DMS153 treated with DMSO at 0.1 percent for 48 hours (cell line): Measurements from ENCODE around the gene RNASE7.

ENCODE experiments used
- DNase-seq: peaks from one replicate; lab custom pipeline; 2025; ENCODE audit not compliant: unreplicated experiment; lab: John Stamatoyannopoulos, UW

The RNASE7 gene

DNA sequence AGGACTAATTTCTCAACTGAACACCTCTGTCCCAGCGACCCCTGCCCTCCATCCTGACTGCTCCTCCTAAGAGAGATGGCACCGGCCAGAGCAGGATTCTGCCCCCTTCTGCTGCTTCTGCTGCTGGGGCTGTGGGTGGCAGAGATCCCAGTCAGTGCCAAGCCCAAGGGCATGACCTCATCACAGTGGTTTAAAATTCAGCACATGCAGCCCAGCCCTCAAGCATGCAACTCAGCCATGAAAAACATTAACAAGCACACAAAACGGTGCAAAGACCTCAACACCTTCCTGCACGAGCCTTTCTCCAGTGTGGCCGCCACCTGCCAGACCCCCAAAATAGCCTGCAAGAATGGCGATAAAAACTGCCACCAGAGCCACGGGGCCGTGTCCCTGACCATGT is 756 bp downstream of the RNASE7 start:
- no peak for DNase-seq

DNA sequence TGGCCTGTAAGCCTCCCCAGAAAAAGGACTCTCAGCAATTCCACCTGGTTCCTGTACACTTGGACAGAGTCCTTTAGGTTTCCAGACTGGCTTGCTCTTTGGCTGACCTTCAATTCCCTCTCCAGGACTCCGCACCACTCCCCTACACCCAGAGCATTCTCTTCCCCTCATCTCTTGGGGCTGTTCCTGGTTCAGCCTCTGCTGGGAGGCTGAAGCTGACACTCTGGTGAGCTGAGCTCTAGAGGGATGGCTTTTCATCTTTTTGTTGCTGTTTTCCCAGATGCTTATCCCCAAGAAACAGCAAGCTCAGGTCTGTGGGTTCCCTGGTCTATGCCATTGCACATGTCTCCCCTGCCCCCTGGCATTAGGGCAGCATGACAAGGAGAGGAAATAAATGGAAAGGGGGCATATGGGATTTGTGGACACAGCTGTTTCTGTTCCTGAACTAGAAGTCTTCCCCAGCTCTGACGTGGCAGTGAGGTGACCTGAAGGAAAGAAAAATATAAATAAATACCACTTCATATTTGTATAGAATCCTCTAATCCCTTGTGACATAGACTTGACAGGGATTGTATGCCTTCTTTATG is 1.3 kb downstream of the RNASE7 start:
- no peak for DNase-seq

DNA sequence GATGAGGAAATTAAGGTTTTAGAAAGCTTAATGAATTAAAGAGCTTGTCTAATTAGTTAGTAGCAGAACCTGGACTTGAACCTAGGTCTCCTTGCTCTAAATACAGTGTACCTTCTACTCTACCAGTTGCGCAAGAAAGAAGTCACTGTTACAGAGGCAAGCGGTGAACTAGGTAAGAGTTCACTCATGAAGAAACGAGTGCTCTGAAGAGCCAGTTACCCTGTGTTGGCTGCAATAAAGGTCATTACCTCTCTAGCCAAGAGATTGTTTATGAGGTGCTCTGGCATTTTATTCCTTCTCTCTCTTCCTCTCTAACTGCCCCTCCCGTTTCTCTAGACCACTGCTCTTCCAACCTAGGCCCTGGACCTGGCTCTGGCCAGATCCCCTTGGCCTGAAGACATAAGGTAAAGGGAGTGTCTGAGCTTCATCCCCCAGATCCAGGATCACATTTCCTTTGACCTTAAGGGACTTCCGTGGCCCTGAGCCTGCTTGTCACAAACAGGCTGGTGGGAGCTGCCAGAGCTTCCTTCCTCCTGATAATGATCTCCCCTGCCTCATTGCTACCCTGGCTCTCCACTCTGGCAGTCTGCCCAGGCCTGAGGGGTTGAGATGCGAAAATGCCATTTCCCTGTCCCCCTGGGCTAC is 1.9 kb downstream of the RNASE7 start:
- peak; percentile 9 for DNase-seq

DNA sequence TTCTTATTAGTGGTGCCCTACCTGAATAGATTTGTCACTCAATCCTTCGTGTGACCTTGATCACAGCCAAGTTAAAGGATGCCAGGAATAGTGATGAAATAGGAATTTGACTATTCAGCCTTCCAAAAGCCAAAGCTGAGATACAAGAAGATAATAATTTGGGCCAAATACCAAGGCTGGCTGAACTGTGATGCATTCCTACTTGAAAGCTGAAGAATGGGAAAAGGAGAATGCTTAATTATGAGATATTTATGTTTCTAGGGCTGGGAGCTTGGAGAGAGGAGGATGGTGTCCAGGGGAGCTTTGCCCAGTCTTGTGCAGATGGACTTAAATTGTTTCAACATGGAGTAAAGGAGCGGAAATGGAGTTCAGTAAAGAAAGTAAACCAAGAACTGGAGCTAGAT is 5.2 kb downstream of the RNASE7 start:
- DNase-seq = no peak

DNA sequence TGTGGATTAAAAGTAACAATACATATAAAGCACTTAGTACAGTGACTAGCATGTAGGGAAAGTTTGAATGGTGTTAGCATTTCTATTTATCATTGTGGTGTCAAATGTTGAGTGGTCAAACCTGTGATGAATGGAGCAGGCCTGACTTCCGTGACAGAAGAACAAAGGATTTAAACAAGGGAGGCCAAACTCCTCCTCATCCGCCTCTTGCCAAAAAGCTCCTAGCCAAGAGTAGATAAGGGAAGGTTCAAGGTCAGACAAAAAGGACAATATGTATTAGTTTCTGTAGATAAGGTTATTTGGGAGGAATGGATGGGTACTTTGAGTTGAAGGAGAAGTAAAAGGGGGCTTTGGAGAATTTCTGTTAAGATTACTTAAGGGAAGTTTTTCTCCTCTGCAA is 6.5 kb downstream of the RNASE7 start:
- DNase-seq = no peak

DNA sequence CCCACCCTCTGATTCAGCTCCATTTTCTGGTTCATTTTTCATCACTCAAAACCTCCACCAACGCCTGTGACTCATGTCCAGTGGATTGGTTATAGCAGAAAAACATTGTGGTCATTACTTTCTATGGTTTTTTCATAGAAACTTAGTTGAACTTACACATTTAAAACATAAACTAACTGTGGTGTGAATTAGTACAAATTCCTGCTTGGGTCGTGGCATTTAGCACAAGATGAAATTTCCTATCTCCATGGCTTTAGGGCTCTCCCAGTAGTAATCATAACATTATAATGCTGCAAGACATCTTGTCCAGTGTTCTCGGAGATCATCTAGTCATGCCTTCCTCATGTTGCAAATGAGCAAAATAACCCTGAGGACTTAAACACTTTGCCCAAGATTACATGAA is 7.1 kb downstream of the RNASE7 start:
- no peak for DNase-seq

DNA sequence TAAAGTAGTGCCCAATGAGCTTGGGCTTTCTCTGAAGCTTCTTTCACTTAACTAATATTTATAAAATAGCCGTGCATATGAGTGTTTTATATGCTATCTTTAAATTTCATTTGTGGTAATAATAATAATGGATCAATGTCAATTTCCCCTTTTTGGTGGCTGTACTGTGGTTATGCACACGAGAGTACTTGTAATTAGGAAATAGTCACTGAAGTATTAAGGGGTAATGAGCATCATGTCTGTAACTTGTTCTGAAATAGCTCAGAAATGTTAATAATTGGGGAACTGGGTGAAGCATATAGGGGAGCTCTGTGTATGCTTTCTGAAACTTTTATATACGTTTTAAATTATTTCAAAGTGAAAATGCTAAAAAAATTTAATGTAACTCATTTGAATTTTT is 8.4 kb downstream of the RNASE7 start:
- DNase-seq = no peak

DNA sequence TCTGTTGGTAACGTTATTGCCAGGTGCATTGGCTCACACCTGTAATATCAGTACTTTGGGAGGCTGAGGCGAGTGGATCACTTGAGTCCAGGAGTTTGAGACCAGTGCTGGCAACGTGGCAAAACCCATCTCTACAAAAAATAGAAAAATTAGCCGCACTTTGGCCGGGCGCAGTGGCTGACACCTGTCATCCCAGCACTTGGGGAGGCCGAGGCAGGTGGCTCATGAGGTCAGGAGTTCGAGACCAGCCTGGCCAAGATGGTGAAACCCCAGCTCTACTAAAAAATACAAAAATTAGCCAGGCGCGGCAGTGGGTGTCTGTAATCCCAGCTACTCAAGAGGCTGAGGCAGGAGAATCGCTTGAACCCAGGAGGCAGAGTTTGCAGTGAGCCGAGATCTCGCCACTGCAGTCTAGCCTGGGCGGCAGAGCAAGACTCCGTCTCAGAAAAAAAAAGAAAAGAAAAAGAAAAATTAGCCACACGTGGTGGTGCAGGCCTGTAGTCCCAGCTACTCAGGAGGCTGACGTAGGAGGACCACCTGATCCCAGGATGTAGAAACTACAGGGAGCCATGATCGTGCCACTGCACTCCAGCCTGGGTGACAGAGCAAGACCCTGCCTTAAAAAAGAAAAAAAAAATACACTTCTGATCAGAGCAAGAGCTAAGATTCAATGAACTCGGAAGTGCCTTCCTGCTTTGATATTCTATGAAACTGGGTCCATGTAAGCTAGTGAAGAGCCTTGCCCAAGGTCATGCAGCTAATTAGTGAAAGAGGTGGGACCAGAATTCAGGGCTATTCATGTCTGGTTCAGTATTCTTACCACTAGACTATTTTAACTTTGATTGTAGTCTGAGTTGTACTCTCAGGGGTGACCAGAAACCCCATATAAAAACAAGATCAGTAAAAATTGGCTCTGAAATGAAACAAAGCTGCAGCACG is 11.3 kb downstream of the RNASE7 start:
- DNase-seq = no peak

DNA sequence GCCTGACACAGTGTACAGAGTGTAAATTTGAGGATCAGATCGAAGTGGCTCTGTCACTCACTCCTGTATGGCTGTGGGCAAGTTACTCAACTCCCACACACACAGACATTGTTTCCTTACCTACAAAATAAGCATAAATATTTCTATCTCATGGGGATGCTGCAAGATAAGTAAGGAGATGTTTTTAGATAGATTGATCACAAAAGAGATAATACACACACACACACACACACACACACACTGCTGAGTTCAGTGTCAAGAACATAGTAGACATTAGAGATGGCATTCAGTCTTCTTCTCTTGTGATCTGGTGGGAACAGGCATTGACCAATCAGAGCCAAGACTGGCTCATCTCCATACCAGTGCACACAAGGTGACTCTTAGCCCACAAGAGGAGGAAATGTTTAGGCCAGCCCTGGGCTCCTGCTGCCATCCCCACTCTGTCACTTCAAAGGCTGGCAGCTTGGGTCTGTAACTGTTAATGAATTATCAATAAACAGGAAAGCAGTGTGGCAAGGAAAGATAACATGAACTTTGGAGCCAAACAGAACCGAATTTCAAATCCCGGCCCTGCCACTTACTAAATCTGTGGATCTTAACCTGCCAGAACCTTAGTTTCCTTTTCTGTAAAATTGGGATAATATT is 12.1 kb downstream of the RNASE7 start:
- DNase-seq = no peak

DNA sequence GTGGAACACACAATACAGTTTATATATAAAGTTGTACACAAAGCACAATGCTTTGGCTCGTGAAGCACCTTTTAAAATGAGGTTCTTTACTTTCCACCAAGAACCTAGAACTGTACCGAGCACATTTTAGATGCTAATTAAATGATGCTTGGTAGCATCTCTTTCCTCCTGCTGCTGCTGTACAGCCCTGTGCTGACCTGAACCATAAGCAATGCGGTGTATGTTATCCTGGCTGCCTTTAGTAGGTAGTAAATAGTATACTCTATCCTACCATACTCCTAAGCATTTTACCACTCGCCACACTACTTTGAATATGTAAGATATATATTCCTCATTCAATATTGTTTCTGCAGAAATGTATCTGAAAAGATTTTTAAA is 12.6 kb downstream of the RNASE7 start:
- DNase-seq = no peak

DNA sequence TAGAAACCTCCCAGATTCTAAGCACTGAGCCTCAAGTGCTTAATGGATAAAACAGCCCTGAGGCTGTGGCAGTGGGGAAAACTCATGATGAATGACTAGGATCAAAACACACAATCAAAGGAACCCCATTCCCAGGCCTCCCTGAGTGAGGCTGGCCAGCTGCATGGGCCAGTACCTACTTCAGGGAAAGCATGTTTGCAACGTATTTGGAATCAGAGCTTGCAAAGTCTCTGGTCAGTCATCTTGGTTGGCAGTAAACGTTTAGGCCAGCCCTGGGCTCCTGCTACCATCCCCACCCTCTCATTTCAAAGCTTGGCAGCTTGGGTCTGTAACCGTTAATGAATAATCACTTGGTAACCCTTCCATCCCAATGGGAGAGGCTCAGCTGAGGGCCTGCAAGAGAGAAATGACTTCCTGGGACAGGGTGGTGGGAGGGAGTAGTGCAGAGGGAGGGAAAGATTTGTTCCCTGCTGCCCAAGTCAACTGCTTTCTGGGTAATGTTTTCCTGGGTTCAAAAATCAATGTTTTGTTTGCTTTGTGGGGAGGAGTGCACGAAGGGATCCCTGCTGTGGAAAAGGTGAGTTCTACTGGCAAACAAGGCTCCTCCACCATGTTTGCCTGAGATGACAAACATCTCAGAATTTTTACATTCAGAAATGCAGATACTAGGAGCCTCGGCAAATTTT is 13.4 kb downstream of the RNASE7 start:
- no peak for DNase-seq

DNA sequence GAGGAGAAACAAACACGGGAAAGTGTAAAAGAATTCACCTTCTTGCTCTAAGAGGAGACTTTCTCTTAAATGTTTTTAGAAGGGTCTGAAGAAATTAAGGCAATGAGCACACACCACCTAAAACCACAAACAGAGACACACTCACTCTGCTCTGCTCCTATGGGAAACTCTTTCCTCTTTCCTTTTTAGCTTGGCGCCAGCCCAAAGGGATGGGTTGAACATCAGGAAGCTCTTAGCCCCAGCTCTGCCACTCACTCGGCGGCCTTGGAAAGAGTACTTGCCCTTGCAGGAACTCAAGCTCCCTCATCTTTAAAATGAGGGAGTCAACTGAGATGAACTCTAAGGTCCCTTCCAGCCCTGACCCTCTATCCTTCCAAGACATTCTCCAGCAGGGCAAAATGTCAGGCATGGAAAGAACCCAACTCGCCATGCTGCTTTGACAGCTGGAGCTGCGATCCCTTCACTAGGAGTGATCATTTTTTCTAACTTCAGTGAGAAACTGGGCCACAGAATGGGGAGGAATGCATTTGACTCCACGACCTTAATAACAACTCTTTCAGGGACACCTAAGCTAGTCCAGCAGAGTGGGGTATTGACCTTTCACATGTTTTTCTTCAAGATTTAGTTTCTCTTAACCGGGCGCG is 14.5 kb downstream of the RNASE7 start:
- DNase-seq = no peak

DNA sequence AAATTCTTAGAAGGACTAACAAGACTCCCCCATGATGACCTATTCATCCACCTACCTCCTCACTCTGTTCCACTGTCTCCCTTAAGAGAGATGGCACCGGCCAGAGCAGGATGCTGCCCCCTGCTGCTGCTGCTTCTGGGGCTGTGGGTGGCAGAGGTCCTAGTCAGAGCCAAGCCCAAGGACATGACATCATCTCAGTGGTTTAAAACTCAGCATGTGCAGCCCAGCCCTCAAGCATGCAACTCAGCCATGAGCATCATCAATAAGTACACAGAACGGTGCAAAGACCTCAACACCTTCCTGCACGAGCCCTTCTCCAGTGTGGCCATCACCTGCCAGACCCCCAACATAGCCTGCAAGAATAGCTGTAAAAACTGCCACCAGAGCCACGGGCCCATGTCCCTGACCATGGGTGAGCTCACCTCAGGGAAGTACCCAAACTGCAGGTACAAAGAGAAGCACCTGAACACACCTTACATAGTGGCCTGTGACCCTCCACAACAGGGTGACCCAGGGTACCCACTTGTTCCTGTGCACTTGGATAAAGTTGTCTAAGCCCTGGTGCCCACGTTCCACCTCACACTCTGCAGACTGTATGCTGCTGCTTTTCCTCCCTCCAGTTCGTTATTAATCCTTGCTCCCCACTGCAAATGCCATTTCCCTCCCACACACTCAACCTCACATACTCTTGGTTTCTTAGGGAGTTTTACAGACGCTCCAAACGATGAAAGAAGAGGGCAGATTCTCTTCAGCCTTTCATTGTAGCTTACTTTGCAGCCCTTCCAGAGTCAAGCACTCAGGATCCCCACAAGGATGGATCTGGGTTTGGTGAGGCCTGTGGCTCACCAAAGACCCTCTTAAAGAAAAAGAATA is 15.9 kb downstream of the RNASE7 start, which contains the start of gene RNASE8:
TSS of gene RNASE8 (plus strand) at position 20 of the 873 bp plus-strand sequence. CDS start at position 91, 71 bp downstream.
- no peak for DNase-seq

DNA sequence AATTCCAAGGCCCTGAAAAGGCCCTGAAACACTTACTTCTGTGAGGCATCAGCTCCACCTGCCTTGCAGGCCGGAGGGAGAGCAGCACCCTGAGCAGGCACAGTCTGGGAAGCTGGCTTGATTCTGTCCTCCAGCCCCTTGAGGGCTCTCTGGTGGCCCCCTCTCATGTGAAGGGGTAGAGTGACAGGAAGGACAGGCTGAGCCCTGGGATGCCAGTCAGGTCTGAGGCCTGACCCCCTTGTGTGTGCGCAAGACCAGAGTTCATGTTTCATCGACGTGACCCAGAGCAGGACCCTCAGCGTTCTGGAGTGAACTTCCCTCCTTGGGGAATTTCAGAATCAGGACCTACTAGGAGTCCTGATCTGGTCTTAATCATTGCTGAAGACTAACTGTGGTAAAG is 16.7 kb downstream of the RNASE7 start:
- DNase-seq = no peak

DNA sequence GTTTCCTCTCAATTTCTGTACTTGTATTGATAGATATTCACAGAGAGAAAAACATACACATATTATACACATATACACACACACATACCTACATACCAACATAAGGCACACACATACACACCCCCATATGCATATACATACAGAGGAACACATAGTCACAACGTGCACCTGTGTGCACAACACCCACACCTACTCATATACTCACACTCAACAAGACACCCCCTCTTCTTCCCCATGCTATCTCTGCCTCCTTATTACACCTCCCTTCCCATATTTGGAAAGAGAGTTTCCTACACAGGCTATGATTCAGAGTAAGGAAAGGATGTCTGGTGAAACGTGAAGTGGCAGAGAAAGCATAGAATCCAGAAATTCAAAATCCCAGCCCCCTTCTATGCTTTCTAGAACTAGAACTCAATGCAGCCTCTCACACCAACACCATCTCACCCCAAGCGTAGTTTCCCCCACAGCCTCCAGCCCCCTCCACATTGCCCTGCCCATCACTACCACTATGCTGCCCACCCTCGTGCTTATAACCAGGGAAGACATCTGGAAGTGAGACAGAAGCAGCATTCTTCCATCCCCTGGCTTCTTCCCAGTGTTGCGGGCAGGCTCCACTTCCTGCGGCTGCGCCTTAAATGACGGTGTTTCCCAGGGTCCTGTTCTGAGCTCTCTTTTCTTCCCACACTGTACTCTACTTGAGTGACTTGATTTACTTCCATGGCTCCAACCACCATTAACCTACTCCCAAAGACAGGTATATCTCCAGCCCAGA is 17.9 kb downstream of the RNASE7 start:
- DNase-seq = no peak

DNA sequence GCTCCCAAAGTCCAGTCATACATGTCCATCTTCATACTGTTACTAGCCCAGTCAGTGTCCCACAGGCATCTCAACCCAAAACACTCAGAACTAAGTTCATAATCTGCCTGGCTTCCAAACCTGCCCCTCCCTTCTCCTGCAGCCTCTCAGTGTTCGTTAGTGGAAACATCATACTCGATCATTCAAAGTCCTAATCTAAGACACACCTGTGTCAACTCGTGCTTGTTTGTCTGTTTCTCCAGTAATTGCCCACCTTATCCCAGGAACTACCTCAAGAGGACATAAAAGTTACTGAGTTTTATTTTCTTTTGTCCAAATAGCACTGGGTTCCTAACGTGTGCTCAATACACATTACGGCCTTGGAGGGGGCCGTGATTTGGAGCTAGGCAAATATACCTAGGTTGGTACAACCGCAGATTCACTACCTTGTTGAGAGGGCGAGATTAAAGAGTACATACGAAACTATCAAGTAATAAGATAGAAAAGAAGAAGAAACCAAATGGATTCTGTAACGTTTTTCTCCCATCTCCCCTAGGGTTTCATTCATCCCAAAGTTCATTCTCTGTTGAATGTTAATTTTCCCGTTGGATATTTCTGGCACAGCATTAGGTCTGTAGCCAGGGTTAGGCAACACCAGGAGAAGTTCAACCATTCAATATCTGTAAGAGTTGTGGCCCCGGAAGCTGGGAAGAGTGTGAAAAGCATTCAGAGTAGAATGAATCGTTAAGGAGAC is 18.6 kb downstream of the RNASE7 start:
- no peak for DNase-seq

DNA sequence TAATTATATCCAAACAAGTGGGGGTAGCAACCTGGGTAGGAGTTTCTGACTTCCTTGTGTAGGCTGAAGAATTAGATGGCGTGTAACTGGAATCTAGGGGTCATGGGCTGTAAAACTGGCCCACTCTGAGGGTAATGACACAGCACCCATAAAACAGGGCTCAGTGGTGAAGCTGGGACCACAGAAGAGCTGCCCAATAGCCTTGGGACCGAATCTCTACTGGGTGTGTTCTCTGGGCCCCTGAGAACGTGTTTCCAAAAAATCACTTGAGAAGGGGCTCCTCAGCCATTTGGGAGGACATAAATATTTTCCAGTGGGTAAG is 19.1 kb downstream of the RNASE7 start:
- no peak for DNase-seq

DNA sequence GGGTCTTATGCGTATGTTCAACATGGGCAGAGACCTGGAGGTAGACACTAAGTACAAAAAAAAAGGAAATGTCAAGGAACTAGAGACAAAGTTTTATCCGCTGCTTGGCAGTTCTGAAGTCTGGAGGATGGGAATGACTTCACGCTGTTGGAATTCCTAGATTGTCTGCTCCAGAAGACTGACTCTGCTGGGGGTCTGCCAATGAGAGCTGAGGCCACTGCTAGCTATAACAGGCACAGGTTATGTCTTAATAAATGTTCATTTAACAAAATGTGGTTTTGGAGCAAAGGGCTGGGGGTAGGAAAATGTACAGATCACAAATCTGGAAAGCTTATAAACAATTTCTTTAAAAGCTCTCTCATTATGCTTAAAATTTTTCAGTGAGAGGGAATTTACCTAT is 21.3 kb downstream of the RNASE7 start:
- no peak for DNase-seq
